GM12891 (cell line): Measurements from ENCODE around the gene SAA2.
"Not testable (repeated sequence)": the region's sequence is repeated elsewhere in the genome, so short reads cannot be mapped to it uniquely, and the experiment has no call there.

ENCODE experiments used
- DNase-seq: peaks from one replicate; pipeline ENCODE4 v3.0.0; 2011; ENCODE audit warnings: low spot score; ENCODE audit not compliant: insufficient read length
- FAIRE-seq: peaks from 2 replicates; lab custom pipeline; 2011; peaks lifted over from hg19 to GRCh38; lab: Jason Lieb, UNC
- PAX5 ChIP-seq: IDR thresholded peaks from 2 replicates; pipeline ENCODE4 v1.6.1; 2011; ENCODE audit warnings: low read length, moderate library complexity, mild to moderate bottlenecking; ENCODE audit not compliant: insufficient read depth, severe bottlenecking
- POLR2A ChIP-seq: IDR thresholded peaks from 2 replicates; pipeline ENCODE4 v1.6.1; 2011; ENCODE audit warnings: low read depth, low read length, control low read depth
- POLR2AphosphoS5 ChIP-seq: IDR thresholded peaks from 2 replicates; pipeline ENCODE4 v1.6.1; 2011; ENCODE audit warnings: low read depth, low read length, control low read depth
- POU2F2 ChIP-seq: IDR thresholded peaks from 2 replicates; pipeline ENCODE4 v1.6.1; 2011; ENCODE audit warnings: low read depth, mild to moderate bottlenecking, control low read depth, low read length, moderate library complexity
- SPI1 ChIP-seq: IDR thresholded peaks from 2 replicates; pipeline ENCODE4 v1.6.1; 2011; ENCODE audit warnings: low read depth, low read length, control low read depth
- TAF1 ChIP-seq: IDR thresholded peaks from 2 replicates; pipeline ENCODE4 v1.6.1; 2011; ENCODE audit warnings: low read depth, low read length, control low read depth

SAA2 gene

GRCh38 chr11:18223591-18224387 is 24.7 kb downstream of the SAA2 start:
- DNase-seq (no peak), FAIRE-seq (no peak)
- no peak for TF ChIP-seq PAX5
- no peak for TF ChIP-seq POLR2AphosphoS5
- TF ChIP-seq TAF1 = no peak
- no peak for TF ChIP-seq POLR2A

GRCh38 chr11:18222814-18223421 is 25.6 kb downstream of the SAA2 start:
- peak; percentile 63 for TF ChIP-seq SPI1
- no peak for TF ChIP-seq POLR2AphosphoS5
- DNase-seq (no peak), FAIRE-seq (peak; percentile 93)

- no peak for TF ChIP-seq SPI1
- DNase-seq (no peak), FAIRE-seq (no peak)
Observed at GRCh38 chr11:18221274-18221876, 27.1 kb downstream of the SAA2 start.

- FAIRE-seq (no peak), DNase-seq (no peak)
- no peak for TF ChIP-seq POLR2A
Observed at GRCh38 chr11:18209058-18209457, 39.4 kb downstream of the SAA2 start.

- TF ChIP-seq POU2F2 = no peak
- TF ChIP-seq SPI1 = no peak
- no peak for TF ChIP-seq POLR2A
- no peak for TF ChIP-seq POLR2AphosphoS5
- FAIRE-seq (no peak), DNase-seq (no peak)
Observed at GRCh38 chr11:18204771-18205170, 43.7 kb downstream of the SAA2 start.

GRCh38 chr11:18204220-18204619 is 44.2 kb downstream of the SAA2 start:
- TF ChIP-seq POLR2A = no peak
- TF ChIP-seq PAX5 = no peak
- no peak for TF ChIP-seq POLR2AphosphoS5
- no peak for TF ChIP-seq SPI1
- no peak for TF ChIP-seq POU2F2
- no peak for TF ChIP-seq TAF1

GRCh38 chr11:18203723-18204122 is 44.7 kb downstream of the SAA2 start:
- TF ChIP-seq POLR2AphosphoS5 = no peak
- TF ChIP-seq PAX5 = no peak
- no peak for TF ChIP-seq SPI1
- no peak for TF ChIP-seq POLR2A
- TF ChIP-seq TAF1 = no peak
- no peak for TF ChIP-seq POU2F2
- FAIRE-seq = peak; percentile 47
- peak; percentile 30 for DNase-seq

More at GRCh38 chr11:18204220-18204619, 44.2 kb downstream of the SAA2 start:
- FAIRE-seq (no peak), DNase-seq (no peak)

- DNase-seq, FAIRE-seq: not testable (repeated sequence)
Observed at GRCh38 chr11:18197738-18198137, 50.7 kb downstream of the SAA2 start.

- FAIRE-seq = no peak
Observed at GRCh38 chr11:18196532-18196931, 51.9 kb downstream of the SAA2 start.

More at GRCh38 chr11:18196532-18196931, 51.9 kb downstream of the SAA2 start:
- DNase-seq = no peak
- TF ChIP-seq POU2F2 = no peak
- TF ChIP-seq POLR2A = no peak
- no peak for TF ChIP-seq TAF1
- TF ChIP-seq POLR2AphosphoS5 = no peak
- no peak for TF ChIP-seq PAX5
- no peak for TF ChIP-seq SPI1
